ENCODE measurements around the gene NUDT21.

- TF ChIP-seq TCF7L2 (IDR thresholded peaks at IDR 0.05; ENCODE audit: borderline replicate concordance, extremely low read depth, insufficient read depth, insufficient read length), result no peak
- TF ChIP-seq POLR2AphosphoS5 (IDR thresholded peaks at IDR 0.05; ENCODE audit: low read depth, low read length), result no peak
- TF ChIP-seq POLR2A (IDR thresholded peaks at IDR 0.05; ENCODE audit: borderline replicate concordance, extremely low read depth, insufficient read depth, insufficient read length), result no peak
- no peak for TF ChIP-seq CTCF (IDR thresholded peaks at IDR 0.05 in 2 of 3, conservative IDR thresholded peaks at IDR 0.05 in 1 of 3; ENCODE audit: borderline replicate concordance in 1 of 3, insufficient read depth in 1 of 3, low read depth in 2 of 3, low read length in 2 of 3)
- TF ChIP-seq FOSL1 (IDR thresholded peaks at IDR 0.05; ENCODE audit: low read depth), result no peak
- TF ChIP-seq EZH2 (IDR thresholded peaks at IDR 0.05), result no peak
Observed at GRCh38 chr16:56475201-56475600, 24.1 kb upstream of the NUDT21 start.

All from HCT116 (cell line).